ENCODE results near the gene CREBBP.

CREBBP gene

GRCh38 chr16:3799354-3799753 is 81.2 kb downstream of the CREBBP start:
- no peak overlapping the region for H3K27ac ChIP-seq
- TF ChIP-seq CTCF (conservative IDR thresholded peaks at IDR 0.05) (no peak), ZFX (IDR thresholded peaks at IDR 0.05) (no peak)

GRCh38 chr16:3798838-3799237 is 81.7 kb downstream of the CREBBP start:
- TF ChIP-seq CTCF (conservative IDR thresholded peaks at IDR 0.05), result no peak
- TF ChIP-seq ZFX (IDR thresholded peaks at IDR 0.05), result no peak
- H3K27ac ChIP-seq, result no peak overlapping the region

GRCh38 chr16:3797904-3798811 is 82.4 kb downstream of the CREBBP start:
- TF ChIP-seq CTCF (conservative IDR thresholded peaks at IDR 0.05), result no peak
- no peak for TF ChIP-seq ZFX (IDR thresholded peaks at IDR 0.05)
- no peak overlapping the region for H3K27ac ChIP-seq

GRCh38 chr16:3797473-3797872 is 83.0 kb downstream of the CREBBP start:
- TF ChIP-seq ZFX (IDR thresholded peaks at IDR 0.05), result no peak
- TF ChIP-seq CTCF (conservative IDR thresholded peaks at IDR 0.05), result no peak
- no peak overlapping the region for H3K27ac ChIP-seq

- H3K27ac ChIP-seq, result no peak overlapping the region
- no peak; the same call in 1 of the 2 replicates for TF ChIP-seq CTCF (conservative IDR thresholded peaks at IDR 0.05)
- no peak for TF ChIP-seq ZFX (IDR thresholded peaks at IDR 0.05)
Observed at GRCh38 chr16:3793161-3793576, 87.3 kb downstream of the CREBBP start.

GRCh38 chr16:3792472-3793012 is 88.0 kb downstream of the CREBBP start:
- no peak overlapping the region for H3K27ac ChIP-seq
- TF ChIP-seq ZFX (IDR thresholded peaks at IDR 0.05) (no peak), CTCF (conservative IDR thresholded peaks at IDR 0.05) (no peak)

GRCh38 chr16:3791701-3792100 is 88.8 kb downstream of the CREBBP start:
- TF ChIP-seq CTCF (conservative IDR thresholded peaks at IDR 0.05), result no peak
- TF ChIP-seq ZFX (IDR thresholded peaks at IDR 0.05), result no peak
- H3K27ac ChIP-seq, result no peak overlapping the region
